Psoas muscle (tissue), 8 donors: ENCODE measurements around the gene ZFP92. TPM values are rescaled to one million over a fixed set of nuclear protein-coding genes. Genes with fewer than 3 reads are reported as not detected.

Experiments
- ATAC-seq, 4 donors: fragments of 200-7000 bp; cut with Tn5 transposase; one replicate each; pipeline ENCODE4 v1.9.1; 2020; ENCODE audit warnings: moderate library complexity in 3 of 4, mild to moderate bottlenecking in 2 of 4
- DNase-seq, 2 donors: peaks; one replicate each; pipeline ENCODE4 v3.0.0-alpha.2; 2020
- H3K27ac ChIP-seq: fragments of 200-600 bp; one replicate; pipeline ENCODE4 v1.8.0; 2022
- H3K27me3 ChIP-seq, 3 donors: fragments of 200-600 bp in 1 of 3; one replicate each; pipeline versions ENCODE4 v1.6.1 to v1.8.0; 2013 to 2022; ENCODE audit warnings: low read length in 2 of 3, mild to moderate bottlenecking in 2 of 3, moderate library complexity in 1 of 3; ENCODE audit not compliant: insufficient read depth in 3 of 3
- H3K36me3 ChIP-seq, 2 donors: fragments of 200-600 bp in 1 of 2; one replicate each; pipeline versions ENCODE4 v1.6.1 to v1.8.0; 2013 to 2022; ENCODE audit warnings: low read depth in 1 of 2, mild to moderate bottlenecking in 1 of 2, moderate library complexity in 1 of 2; ENCODE audit not compliant: insufficient read depth in 1 of 2
- H3K4me1 ChIP-seq: fragments of 200-600 bp; one replicate; pipeline ENCODE4 v1.8.0; 2022
- H3K4me3 ChIP-seq: fragments of 200-600 bp; one replicate; pipeline ENCODE4 v1.8.0; 2022; ENCODE audit warnings: mild to moderate bottlenecking
- H3K9me3 ChIP-seq: fragments of 200-600 bp; one replicate; pipeline ENCODE4 v1.8.0; 2022
- WGBS, 3 donors: extraction: QIAGEN DNeasy Blood & Tissue Kit; methylation state at CpG; one replicate each; pipeline versions ENCODE4 v1.1.6 to v1.1.7; 2013; 5-methylcytosine and 5-hydroxymethylcytosine counted together
- intact Hi-C, 2 donors: fragments of 100-400 bp; cut with DNase I; formaldehyde crosslinking; loops; one replicate each; pipeline versions ENCODE4 v1.11.0 to v1.14.2; 2022
- polyA plus RNA-seq, 3 donors: library from polyadenylated mRNA; stranded (reverse); fragments of 200-250 nt; gene quantifications; one replicate each; pipeline ENCODE4 v1.2.3, GENCODE V29; 2013
- total RNA-seq, 4 donors: library from RNA; stranded (reverse); fragmentation: NEBNext Ultra II Directional in 2 of 4; extraction: Animal tissue kit (Norgen Biotek cat#: 25700) in 2 of 4; gene quantifications; one replicate each; pipeline versions ENCODE4 v1.2.1 to v1.2.4, GENCODE V29; 2021 to 2023
- TF ChIP-seq, protein P1 (sequence below): fragments of 200-600 bp; IDR thresholded peaks from one replicate; pipeline ENCODE4 v1.8.0; 2022; ENCODE audit warnings: antibody characterized with exemption
- donor health status: healthy with polysubstance abuse.
- donor health status: DM: no; HTN: no; CAD: no; lungs with moderate emphysema.
- donor health status: Bipolar disorder and iron deficiency.
- donor health status: healthy.
- donor health status: DM: yes; HTN: yes; CAD: no.
- donor health status: DM: no; HTN: no; CAD: no.
- donor health status: DM: no; HTN: no; CAD: no.
- donor health status: DM: yes; HTN: yes; CAD: no.

ZFP92 gene
- total and polyA plus RNA-seq, 7 donors: 0.10 to 0.50 (median 0.30) TPM

DNA sequence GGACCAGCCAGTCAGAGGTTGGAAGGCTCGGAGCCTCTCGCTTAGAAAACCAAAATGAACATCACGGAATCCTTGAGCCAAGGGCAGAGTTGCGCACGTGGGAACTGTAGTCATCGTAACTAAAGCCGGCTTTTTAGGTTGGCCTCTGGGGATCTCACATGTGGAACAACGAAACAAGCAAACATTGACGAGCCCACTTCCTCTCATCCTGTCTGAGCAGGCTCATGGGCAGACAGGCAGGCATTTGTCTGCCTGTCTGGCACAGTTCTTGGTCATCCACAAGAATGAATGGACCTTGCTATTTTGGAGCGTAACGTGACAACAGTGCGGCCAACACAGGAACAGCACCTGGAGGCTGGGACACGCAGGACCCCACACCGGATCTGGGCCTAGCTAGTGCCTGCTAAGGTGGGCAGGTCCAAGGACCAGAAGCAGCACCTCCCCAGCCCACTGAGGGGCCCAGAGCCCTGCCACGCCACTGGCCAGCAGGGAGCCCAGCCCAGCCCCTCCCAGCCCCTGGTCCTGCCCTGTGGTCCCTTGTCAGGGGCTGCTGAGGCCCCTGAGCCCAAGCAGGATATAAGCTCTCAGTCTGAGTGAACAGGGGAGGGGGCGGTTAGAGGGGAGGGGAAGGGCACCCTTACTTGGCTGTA lies 43.8 kb downstream of the ZFP92 start:
- TF ChIP-seq, protein P1, sequence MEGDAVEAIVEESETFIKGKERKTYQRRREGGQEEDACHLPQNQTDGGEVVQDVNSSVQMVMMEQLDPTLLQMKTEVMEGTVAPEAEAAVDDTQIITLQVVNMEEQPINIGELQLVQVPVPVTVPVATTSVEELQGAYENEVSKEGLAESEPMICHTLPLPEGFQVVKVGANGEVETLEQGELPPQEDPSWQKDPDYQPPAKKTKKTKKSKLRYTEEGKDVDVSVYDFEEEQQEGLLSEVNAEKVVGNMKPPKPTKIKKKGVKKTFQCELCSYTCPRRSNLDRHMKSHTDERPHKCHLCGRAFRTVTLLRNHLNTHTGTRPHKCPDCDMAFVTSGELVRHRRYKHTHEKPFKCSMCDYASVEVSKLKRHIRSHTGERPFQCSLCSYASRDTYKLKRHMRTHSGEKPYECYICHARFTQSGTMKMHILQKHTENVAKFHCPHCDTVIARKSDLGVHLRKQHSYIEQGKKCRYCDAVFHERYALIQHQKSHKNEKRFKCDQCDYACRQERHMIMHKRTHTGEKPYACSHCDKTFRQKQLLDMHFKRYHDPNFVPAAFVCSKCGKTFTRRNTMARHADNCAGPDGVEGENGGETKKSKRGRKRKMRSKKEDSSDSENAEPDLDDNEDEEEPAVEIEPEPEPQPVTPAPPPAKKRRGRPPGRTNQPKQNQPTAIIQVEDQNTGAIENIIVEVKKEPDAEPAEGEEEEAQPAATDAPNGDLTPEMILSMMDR: no peak
- Histone ChIP-seq H3K4me3 (no peak overlapping the region), H3K27ac (no peak overlapping the region), H3K36me3 (no peaks in the 10 kb centered on the region), H3K9me3 (no peaks in the 10 kb centered on the region), H3K4me1 (no peaks in the 10 kb centered on the region), H3K27me3 (peaks cover 0 to 3% (median 0%) of the 10 kb centered on the region in 3 donors)
- DNase-seq (peak in 1 of 2 donors; percentile 12), ATAC-seq (peak in 1 of 4 donors; percentile 9)
- intact Hi-C loops: no loop called here
- WGBS, 3 donors: 74 to 93% (median 76%) methylated on average over 12 to 16 of the region's 16 CpGs

DNA sequence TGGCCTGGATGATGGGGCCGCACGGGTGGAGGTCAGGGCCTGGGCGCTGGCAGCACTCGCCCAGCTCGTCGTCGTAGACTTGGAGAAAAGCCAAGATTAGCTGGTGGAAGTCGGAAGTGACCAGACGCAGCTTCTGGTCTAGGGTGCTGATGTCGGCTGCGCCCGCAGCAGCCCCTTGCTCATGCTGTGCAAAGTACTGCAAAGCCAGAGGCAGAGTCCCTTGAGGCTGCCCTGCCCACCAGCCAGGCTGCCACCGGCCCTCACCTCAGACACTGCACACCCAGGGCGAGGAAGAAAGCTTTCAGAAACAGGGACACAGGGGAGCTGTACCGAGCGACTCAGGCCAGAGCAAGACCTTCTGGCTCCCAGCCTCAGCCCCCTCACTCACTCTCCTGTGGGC lies 44.3 kb downstream of the ZFP92 start:
- H3K4me1 ChIP-seq: no peaks in the 10 kb centered on the region
- ATAC-seq (peak in 3 of 4 donors; percentile 7 to 15 (median 10)), DNase-seq (peak in 1 of 2 donors; percentile 27)
- no peaks in the 10 kb centered on the region for H3K36me3 ChIP-seq
- H3K27ac ChIP-seq: no peak overlapping the region
- intact Hi-C loops: no loop called here
- no peaks in the 10 kb centered on the region for H3K9me3 ChIP-seq
- 66 to 73% (median 68%) methylated on average over 15 to 16 of the region's 16 CpGs for WGBS, 3 donors
- H3K4me3 ChIP-seq: no peak overlapping the region
- H3K27me3 ChIP-seq: peaks cover 0 to 3% (median 0%) of the 10 kb centered on the region in 3 donors
- TF ChIP-seq, protein P1: no peak

DNA sequence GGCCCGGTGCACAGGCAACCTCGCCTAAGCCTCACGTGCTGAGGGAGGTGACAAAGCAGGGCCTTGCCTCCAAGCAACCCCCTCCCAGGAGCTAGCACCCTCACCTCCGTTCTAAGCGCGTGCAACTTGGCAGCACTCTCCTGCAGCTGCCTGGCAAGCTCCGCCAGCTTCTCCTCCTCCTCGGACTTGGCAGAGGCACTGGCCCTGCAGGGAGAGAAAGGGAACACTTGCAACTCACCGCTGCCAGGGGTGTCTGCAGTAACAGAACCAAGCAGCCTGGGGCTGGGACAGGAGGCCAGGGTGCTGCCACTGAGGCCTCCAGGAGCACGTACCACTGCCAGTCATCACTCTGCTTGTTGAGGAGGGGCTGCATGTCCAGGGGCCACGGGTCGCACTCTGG lies 44.9 kb downstream of the ZFP92 start:
- DNase-seq (peak; percentile 34 to 78), ATAC-seq (peak; percentile 81 to 92 (median 84))
- Histone ChIP-seq H3K27me3 (peaks cover 0 to 3% (median 0%) of the 10 kb centered on the region in 3 donors), H3K4me1 (no peaks in the 10 kb centered on the region), H3K36me3 (no peaks in the 10 kb centered on the region), H3K4me3 (no peak overlapping the region), H3K9me3 (no peaks in the 10 kb centered on the region), H3K27ac (no peak overlapping the region)
- 32 to 56% (median 35%) methylated on average over 10 to 12 of the region's 12 CpGs for WGBS, 3 donors
- intact Hi-C loops: no loop called here
- TF ChIP-seq, protein P1: no peak

DNA sequence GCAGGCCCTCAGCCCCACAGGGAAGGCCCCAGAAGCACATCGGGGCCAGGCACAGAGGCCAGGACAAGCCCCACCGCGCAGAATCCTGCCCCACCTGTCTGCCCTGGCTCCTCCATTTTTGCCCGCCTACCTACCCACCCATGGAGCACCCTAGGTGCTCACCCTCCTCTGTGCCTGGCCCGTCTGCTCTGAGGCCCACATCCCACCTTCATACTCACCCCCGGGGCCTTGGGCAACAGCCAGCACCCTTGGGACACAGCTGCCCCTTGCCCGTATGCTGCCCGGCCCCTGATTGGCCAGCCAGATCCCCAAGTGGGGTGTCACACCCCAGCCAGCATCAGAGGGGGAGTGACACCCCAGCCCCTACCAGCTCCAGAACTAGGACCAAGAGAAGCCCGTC lies 45.4 kb downstream of the ZFP92 start:
- no peaks in the 10 kb centered on the region for H3K9me3 ChIP-seq
- intact Hi-C loops: no loop called here
- H3K4me1 ChIP-seq: no peaks in the 10 kb centered on the region
- DNase-seq (peak; percentile 6 to 32), ATAC-seq (no peak)
- peaks cover 0 to 3% (median 0%) of the 10 kb centered on the region in 3 donors for H3K27me3 ChIP-seq
- TF ChIP-seq, protein P1: no peak
- H3K36me3 ChIP-seq: peaks cover 0 to 3% of the 10 kb centered on the region in 2 donors
- no peak overlapping the region for H3K27ac ChIP-seq
- no peak overlapping the region for H3K4me3 ChIP-seq
- WGBS, 3 donors: 50 to 80% (median 51%) methylated on average over 2 to 9 of the region's 9 CpGs
